Keratinocyte (primary cell): Measurements from ENCODE around the gene PLSCR3. TPM values are rescaled to one million over a fixed set of nuclear protein-coding genes. Genes with fewer than 3 reads are reported as not detected.

ENCODE experiments used
- DNase-seq: peaks from one replicate; pipeline ENCODE4 v3.0.0-alpha.2; 2011; ENCODE audit warnings: low read depth, missing footprints, low spot score
- FAIRE-seq: peaks from 2 replicates; lab custom pipeline; 2011; peaks lifted over from hg19 to GRCh38; lab: Jason Lieb, UNC
- H2AFZ ChIP-seq: 2 replicates; pipeline ENCODE4 v1.6.0; 2012; ENCODE audit warnings: low read length, control low read depth, inconsistent platforms; ENCODE audit not compliant: control insufficient read depth
- H3K27ac ChIP-seq: 2 replicates; pipeline ENCODE4 v1.5.1; 2011; ENCODE audit warnings: low read length; ENCODE audit not compliant: control insufficient read depth, insufficient read depth
- H3K27me3 ChIP-seq: 3 replicates; pipeline ENCODE4 v1.6.0; 2011; ENCODE audit warnings: low read length; ENCODE audit not compliant: control insufficient read depth, insufficient read depth; ENCODE audit errors: extremely low read depth
- H3K36me3 ChIP-seq, 2 experiments: 2 replicates in 1 of 2; 3 replicates in 1 of 2; pipeline ENCODE4 v1.5.1; 2011; ENCODE audit warnings: low read length in 2 of 2, mild to moderate bottlenecking in 1 of 2; ENCODE audit not compliant: control insufficient read depth in 2 of 2, insufficient read depth in 2 of 2; ENCODE audit errors: extremely low read depth in 1 of 2
- H3K4me1 ChIP-seq: 3 replicates; pipeline ENCODE4 v1.5.1; 2011; ENCODE audit warnings: low read length; ENCODE audit not compliant: control insufficient read depth, insufficient read depth; ENCODE audit errors: extremely low read depth
- H3K4me2 ChIP-seq: 3 replicates; pipeline ENCODE4 v1.6.0; 2011; ENCODE audit warnings: low read depth, low read length; ENCODE audit not compliant: control insufficient read depth, insufficient read depth; ENCODE audit errors: extremely low read depth
- H3K4me3 ChIP-seq, 3 experiments: fragments of 200-600 bp in 1 of 3; sonication (generic) in 1 of 3; 2 replicates in 2 of 3; 3 replicates in 1 of 3; pipeline ENCODE4 v1.5.1; 2011 to 2016; ENCODE audit warnings: low read length in 3 of 3, mild to moderate bottlenecking in 3 of 3, control low read depth in 2 of 3, inconsistent platforms in 1 of 3, low read depth in 1 of 3, mixed read lengths in 1 of 3, mixed run types in 1 of 3, moderate library complexity in 1 of 3; ENCODE audit not compliant: control insufficient read depth in 2 of 3, insufficient read depth in 2 of 3; ENCODE audit errors: extremely low read depth in 1 of 3
- H3K79me2 ChIP-seq: 2 replicates; pipeline ENCODE4 v1.6.0; 2012; ENCODE audit warnings: low read length; ENCODE audit not compliant: control insufficient read depth, insufficient read depth
- H3K9ac ChIP-seq: 3 replicates; pipeline ENCODE4 v1.6.0; 2011; ENCODE audit warnings: low read length; ENCODE audit not compliant: control insufficient read depth, insufficient read depth; ENCODE audit errors: extremely low read depth
- H3K9me1 ChIP-seq: 3 replicates; pipeline ENCODE4 v1.6.0; 2011; ENCODE audit warnings: low read length; ENCODE audit not compliant: control insufficient read depth, insufficient read depth; ENCODE audit errors: extremely low read depth
- H3K9me3 ChIP-seq: 2 replicates; pipeline ENCODE4 v1.5.1; 2012; ENCODE audit warnings: low read depth, low read length; ENCODE audit not compliant: control insufficient read depth
- H4K20me1 ChIP-seq: 3 replicates; pipeline ENCODE4 v1.6.0; 2011; ENCODE audit warnings: low read length; ENCODE audit not compliant: control insufficient read depth, insufficient read depth; ENCODE audit errors: extremely low read depth
- CTCF ChIP-seq, 3 experiments: IDR thresholded peaks in 1 of 3; conservative IDR thresholded peaks in 1 of 3; optimal IDR thresholded peaks in 1 of 3; 2 replicates in 2 of 3; 3 replicates in 1 of 3; pipeline versions ENCODE3 to v1.5.1; 2011; ENCODE audit warnings: low read length in 3 of 3, mild to moderate bottlenecking in 3 of 3, moderate library complexity in 2 of 3, control low read depth in 1 of 3, inconsistent platforms in 1 of 3; ENCODE audit not compliant: insufficient read depth in 2 of 3; ENCODE audit errors: extremely low read depth in 1 of 3
- EZH2 ChIP-seq: IDR thresholded peaks from one replicate; pipeline ENCODE4 v1.6.1; 2012; ENCODE audit warnings: inconsistent platforms, mild to moderate bottlenecking, low read length, moderate library complexity
- dilution Hi-C: fragments of 300-500 bp; cut with MboI; formaldehyde crosslinking; loops from one replicate; pipeline ENCODE4 v1.7.0; 2020; ENCODE audit warnings: low sequenced_read_pairs; ENCODE audit not compliant: extremely low pct_ligation_motif_present
- polyA plus RNA-seq, 5 experiments: library from polyadenylated mRNA; depleted of rRNA in 3 of 5; stranded (reverse) in 3 of 5; stranded (forward) in 1 of 5; unstranded in 1 of 5; fragments of >200 nt; gene quantifications; 1 replicate in 1 of 5; 2 replicates in 3 of 5; 3 replicates in 1 of 5; pipeline versions ENCODE4 v1.2.1 to v1.2.3, GENCODE V29; 2011 to 2012; ENCODE audit warnings: missing spikeins in 2 of 5, low read depth in 1 of 5, low replicate concordance in 1 of 5

The PLSCR3 gene
- polyA plus RNA-seq, 1 donor (not counting 4 experiments of a cell fraction or from before 2014, with no cell fraction given), result 30.5 TPM

GRCh38 chr17:7354262-7354843 is 40.0 kb downstream of the PLSCR3 start:
- peaks cover 40% of the 10 kb centered on the region for H3K4me1 ChIP-seq
- H3K9me1 ChIP-seq, result no peaks in the 10 kb centered on the region
- peak overlapping the region; percentile 45 to 58 (median 54) for H3K4me3 ChIP-seq
- H3K9me3 ChIP-seq, result no peaks in the 10 kb centered on the region
- peak; percentile 100 for FAIRE-seq
- no peaks in the 10 kb centered on the region for H3K27me3 ChIP-seq
- DNase-seq, result peak; percentile 100
- H3K27ac ChIP-seq, result peak overlapping the region; percentile 88
- H3K79me2 ChIP-seq, result peaks cover 23% of the 10 kb centered on the region
- dilution Hi-C loops, result no loop called here
- no peak for TF ChIP-seq EZH2
- TF ChIP-seq CTCF (optimal IDR thresholded peaks at IDR 0.05 in 1 of 3, IDR thresholded peaks at IDR 0.05 in 1 of 3, conservative IDR thresholded peaks at IDR 0.05 in 1 of 3; ENCODE audit: extremely low read depth in 1 of 3, insufficient read depth in 2 of 3, low read length in 3 of 3), result peak in 2 of 3 experiments; percentile 35 to 47
- H4K20me1 ChIP-seq, result no peaks in the 10 kb centered on the region
- H3K36me3 ChIP-seq, result no peaks in the 10 kb centered on the region
- no peak overlapping the region for H2AFZ ChIP-seq
- peak overlapping the region; percentile 69 for H3K9ac ChIP-seq
- H3K4me2 ChIP-seq, result peak overlapping the region; percentile 95

GRCh38 chr17:7352910-7353635 is 41.3 kb downstream of the PLSCR3 start:
- Histone ChIP-seq H3K79me2 (peaks cover 23% of the 10 kb centered on the region), H3K9ac (peak overlapping the region; percentile 99), H3K36me3 (no peaks in the 10 kb centered on the region), H3K9me1 (no peaks in the 10 kb centered on the region), H3K27me3 (no peaks in the 10 kb centered on the region), H3K4me1 (peaks cover 40% of the 10 kb centered on the region), H3K4me2 (peak overlapping the region; percentile 95), H2AFZ (no peak overlapping the region), H3K4me3 (peak overlapping the region; percentile 58 to 74 (median 66)), H4K20me1 (no peaks in the 10 kb centered on the region), H3K9me3 (no peaks in the 10 kb centered on the region), H3K27ac (peak overlapping the region; percentile 98)
- no peak for TF ChIP-seq CTCF (optimal IDR thresholded peaks at IDR 0.05 in 1 of 3, IDR thresholded peaks at IDR 0.05 in 1 of 3, conservative IDR thresholded peaks at IDR 0.05 in 1 of 3; ENCODE audit: extremely low read depth in 1 of 3, insufficient read depth in 2 of 3, low read length in 3 of 3)
- TF ChIP-seq EZH2, result no peak
- dilution Hi-C loops, result no loop called here
- DNase-seq (no peak), FAIRE-seq (no peak)
